ENCODE data around the gene KISS1. TPM values are rescaled to one million over a fixed set of nuclear protein-coding genes. Genes with fewer than 3 reads are reported as not detected.

Gene KISS1
- total and polyA plus RNA-seq, 2 donors, result 0.90 to 4.3 TPM

DNA sequence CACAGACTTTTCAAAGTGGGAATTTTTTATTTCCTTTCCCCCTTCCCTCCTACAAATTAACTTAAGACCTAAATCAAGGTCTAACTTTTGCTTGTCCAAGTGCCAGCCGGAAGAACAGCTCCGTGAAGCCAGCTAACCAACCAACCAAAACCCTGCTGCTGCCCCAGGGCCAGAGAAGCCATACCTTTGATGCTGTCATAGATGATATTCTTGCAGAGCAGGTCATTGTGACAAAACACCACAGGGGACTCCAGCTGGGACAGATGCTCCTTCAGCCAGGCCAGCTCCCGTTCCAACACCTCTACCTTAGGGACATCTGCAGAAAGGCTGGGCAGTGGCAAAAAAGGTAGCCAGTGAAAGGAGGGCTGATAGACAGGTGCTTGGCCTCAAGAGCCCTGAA, 55.2 kb downstream of the KISS1 start:
- 95% methylated on average over 3 of the region's 3 CpGs for WGBS
- no peak for DNase-seq (ENCODE audit: low read depth in 6 of 9, low spot score in 9 of 9)
- Histone ChIP-seq H3K4me3 (ENCODE audit: low read length in 2 of 2) (no peak overlapping the region), H3K27ac (ENCODE audit: low read depth in 1 of 2, low read length in 1 of 2) (no peak overlapping the region), H3K36me3 (ENCODE audit: control insufficient read depth in 2 of 2, insufficient read depth in 2 of 2, low read length in 1 of 2) (no peaks in the 10 kb centered on the region), H3K9me3 (ENCODE audit: control insufficient read depth in 2 of 2, insufficient read depth in 1 of 2, low read length in 1 of 2) (no peaks in the 10 kb centered on the region), H3K27me3 (ENCODE audit: control insufficient read depth in 2 of 2, insufficient read depth in 1 of 2, low read length in 1 of 2) (peaks cover 0 to 2% of the 10 kb centered on the region in 2 donors), H3K4me1 (ENCODE audit: control insufficient read depth in 2 of 2, insufficient read depth in 2 of 2, low read length in 2 of 2) (no peaks in the 10 kb centered on the region)

Other genes with a start within 250 kb of the KISS1 start
- gene SOX13, start 123.4 kb downstream of the KISS1 start, total RNA-seq, result 2.2 TPM
- gene SOX13, start 123.4 kb downstream of the KISS1 start, polyA plus RNA-seq, result 3.8 TPM
- gene ETNK2, start 44.4 kb downstream of the KISS1 start, total RNA-seq, result 5.0 TPM
- 9.8 TPM for gene ETNK2, start 44.4 kb downstream of the KISS1 start, polyA plus RNA-seq
- gene REN, start 30.2 kb downstream of the KISS1 start, total RNA-seq, result 0.66 TPM
- 1.9 TPM for gene REN, start 30.2 kb downstream of the KISS1 start, polyA plus RNA-seq
- gene GOLT1A, start 17.5 kb upstream of the KISS1 start, total RNA-seq, result 0.47 TPM
- gene GOLT1A, start 17.5 kb upstream of the KISS1 start, polyA plus RNA-seq, result 1.4 TPM
- 0.47 TPM for gene PLEKHA6, start 163.4 kb upstream of the KISS1 start, total RNA-seq
- gene PLEKHA6, start 163.4 kb upstream of the KISS1 start, polyA plus RNA-seq, result 1.4 TPM
- gene PPP1R15B, start 215.3 kb upstream of the KISS1 start, total RNA-seq, result 29.8 TPM
- 26.2 TPM for gene PPP1R15B, start 215.3 kb upstream of the KISS1 start, polyA plus RNA-seq

All from thymus (tissue), 11 donors.